Upper lobe of right lung (tissue), 1 donor: ENCODE results near the gene CCSAP. TPM values are rescaled to one million over a fixed set of nuclear protein-coding genes. Genes with fewer than 3 reads are reported as not detected.

ENCODE experiments used
- ATAC-seq: fragments of 200-7000 bp; cut with Tn5 transposase; one replicate; pipeline ENCODE4 v1.9.1; 2020; ENCODE audit warnings: mild to moderate bottlenecking, moderate library complexity
- DNase-seq: peaks from one replicate; pipeline ENCODE4 v3.0.0-alpha.2; 2020
- H3K27ac ChIP-seq: fragments of 200-600 bp; one replicate; pipeline ENCODE4 v1.8.0; 2022
- H3K27me3 ChIP-seq: fragments of 200-600 bp; one replicate; pipeline ENCODE4 v1.8.0; 2022; ENCODE audit warnings: mild to moderate bottlenecking
- H3K36me3 ChIP-seq: fragments of 200-600 bp; one replicate; pipeline ENCODE4 v1.8.0; 2022
- H3K4me1 ChIP-seq: fragments of 200-600 bp; one replicate; pipeline ENCODE4 v1.8.0; 2022
- H3K4me3 ChIP-seq: fragments of 200-600 bp; one replicate; pipeline ENCODE4 v1.8.0; 2022; ENCODE audit warnings: mild to moderate bottlenecking
- H3K9me3 ChIP-seq: fragments of 200-600 bp; one replicate; pipeline ENCODE4 v1.8.0; 2022
- CTCF ChIP-seq: fragments of 200-600 bp; IDR thresholded peaks from one replicate; pipeline ENCODE4 v1.8.0; 2022; ENCODE audit warnings: antibody characterized with exemption
- intact Hi-C: fragments of 100-400 bp; cut with DNase I; formaldehyde crosslinking; loops from one replicate; pipeline ENCODE4 v1.11.0; 2022
- total RNA-seq: library from RNA; stranded (reverse); fragmentation: NEBNext Ultra II Directional; extraction: Animal tissue kit (Norgen Biotek cat#: 25700); gene quantifications from one replicate; pipeline ENCODE4 v1.2.1, GENCODE V29; 2021
- donor health status: DM: no; HTN: yes; CAD: no; lungs with severe emphysema.

Gene CCSAP
- total RNA-seq, 1 donor from 2014 or later: 9.1 TPM

GRCh38 chr1:229341774-229342655 lies 832 bp downstream of the CCSAP start:
- H3K4me1 ChIP-seq: peaks cover 12% of the 10 kb centered on the region
- H3K9me3 ChIP-seq: no peaks in the 10 kb centered on the region
- no peaks in the 10 kb centered on the region for H3K36me3 ChIP-seq
- DNase-seq (peak; percentile 94), ATAC-seq (peak; percentile 96)
- no peaks in the 10 kb centered on the region for H3K27me3 ChIP-seq
- no peak for TF ChIP-seq CTCF
- intact Hi-C loops: no loop called here
- H3K27ac ChIP-seq: peak overlapping the region; percentile 93
- peak overlapping the region; percentile 86 for H3K4me3 ChIP-seq

GRCh38 chr1:229340496-229340895 lies 2.4 kb downstream of the CCSAP start:
- intact Hi-C loops: no loop called here
- peaks cover 12% of the 10 kb centered on the region for H3K4me1 ChIP-seq
- no peak overlapping the region for H3K4me3 ChIP-seq
- no peak overlapping the region for H3K27ac ChIP-seq
- H3K27me3 ChIP-seq: no peaks in the 10 kb centered on the region
- no peak for ATAC-seq
- no peak for TF ChIP-seq CTCF
- no peaks in the 10 kb centered on the region for H3K36me3 ChIP-seq
- H3K9me3 ChIP-seq: no peaks in the 10 kb centered on the region
- DNase-seq: no peak

- peaks cover 12% of the 10 kb centered on the region for H3K4me1 ChIP-seq
- DNase-seq: no peak
- H3K36me3 ChIP-seq: no peaks in the 10 kb centered on the region
- no peak for ATAC-seq
- no peaks in the 10 kb centered on the region for H3K27me3 ChIP-seq
- intact Hi-C loops: no loop called here
- H3K4me3 ChIP-seq: no peak overlapping the region
- H3K9me3 ChIP-seq: no peaks in the 10 kb centered on the region
- TF ChIP-seq CTCF: no peak
- H3K27ac ChIP-seq: no peak overlapping the region
Measured at GRCh38 chr1:229339520-229339919, 3.3 kb downstream of the CCSAP start.

- Histone ChIP-seq H3K27ac (no peak overlapping the region), H3K4me3 (no peak overlapping the region), H3K9me3 (no peaks in the 10 kb centered on the region), H3K27me3 (no peaks in the 10 kb centered on the region), H3K4me1 (peaks cover 9% of the 10 kb centered on the region), H3K36me3 (no peaks in the 10 kb centered on the region)
- intact Hi-C loops: no loop called here
- ATAC-seq (no peak), DNase-seq (no peak)
- no peak for TF ChIP-seq CTCF
Measured at GRCh38 chr1:229339086-229339485, 3.8 kb downstream of the CCSAP start.

- intact Hi-C loops: no loop called here
- H3K36me3 ChIP-seq: no peaks in the 10 kb centered on the region
- TF ChIP-seq CTCF: no peak
- DNase-seq (no peak), ATAC-seq (no peak)
- H3K4me1 ChIP-seq: peaks cover 3% of the 10 kb centered on the region
- H3K27me3 ChIP-seq: no peaks in the 10 kb centered on the region
- no peaks in the 10 kb centered on the region for H3K9me3 ChIP-seq
- no peak overlapping the region for H3K4me3 ChIP-seq
- H3K27ac ChIP-seq: no peak overlapping the region
Measured at GRCh38 chr1:229336345-229336744, 6.5 kb downstream of the CCSAP start.
